HepG2 (cell line): Measurements from ENCODE around the gene GAS5. TPM values are rescaled to one million over a fixed set of nuclear protein-coding genes. Genes with fewer than 3 reads are reported as not detected.

Experiments used
- AGO1 ChIP-seq: fragments of 200-400 bp; formaldehyde crosslinking; IDR thresholded peaks from 2 replicates; pipeline ENCODE4 v1.6.1; 2017; ENCODE audit warnings: mild to moderate bottlenecking, low read depth, low read length, moderate library complexity; ENCODE audit not compliant: poor library complexity, severe bottlenecking
- ARNT ChIP-seq: fragments of 450-650 bp; IDR thresholded peaks from 2 replicates; pipeline ENCODE4 v1.6.1; 2017
- CBFB ChIP-seq: sonication (generic); formaldehyde crosslinking; IDR thresholded peaks from 2 replicates; pipeline ENCODE4 v1.4.0; 2020; ENCODE audit warnings: missing genetic modification reagents
- GTF2F1 ChIP-seq: fragments of 150-350 bp; IDR thresholded peaks from 2 replicates; pipeline ENCODE4 v1.6.1; 2014; ENCODE audit warnings: low read length
- GZF1 ChIP-seq: sonication (generic); formaldehyde crosslinking; IDR thresholded peaks from 2 replicates; pipeline ENCODE4 v1.5.1; 2020; ENCODE audit warnings: mild to moderate bottlenecking, missing genetic modification reagents
- HIC2 ChIP-seq: sonication (generic); formaldehyde crosslinking; IDR thresholded peaks from 2 replicates; pipeline ENCODE4 v1.9.0; 2022; ENCODE audit warnings: low read depth, missing genetic modification reagents
- HIVEP1 ChIP-seq: sonication (generic); formaldehyde crosslinking; IDR thresholded peaks from 2 replicates; pipeline ENCODE4 v1.4.0; 2020; ENCODE audit warnings: mild to moderate bottlenecking, missing genetic modification reagents
- HNRNPLL ChIP-seq: fragments of 200-400 bp; formaldehyde crosslinking; IDR thresholded peaks from 2 replicates; pipeline ENCODE4 v1.6.1; 2017; ENCODE audit warnings: mild to moderate bottlenecking, low read depth, low read length; ENCODE audit not compliant: poor library complexity, severe bottlenecking
- HOXA3 ChIP-seq: sonication (generic); formaldehyde crosslinking; IDR thresholded peaks from 2 replicates; pipeline ENCODE4 v1.5.0; 2020; ENCODE audit warnings: missing genetic modification reagents
- KDM5B ChIP-seq: sonication (generic); formaldehyde crosslinking; IDR thresholded peaks from 2 replicates; pipeline ENCODE4 v1.4.0; 2020; ENCODE audit warnings: missing genetic modification reagents, mild to moderate bottlenecking, borderline replicate concordance
- MEF2D ChIP-seq: sonication (generic); formaldehyde crosslinking; IDR thresholded peaks from 2 replicates; pipeline ENCODE4 v1.5.1; 2020; ENCODE audit warnings: mild to moderate bottlenecking, missing genetic modification reagents
- PHF5A ChIP-seq: IDR thresholded peaks from one replicate; pipeline ENCODE4 v1.6.1; 2018; ENCODE audit warnings: low read depth, missing genetic modification reagents; ENCODE audit not compliant: unreplicated experiment
- TFDP1 ChIP-seq: IDR thresholded peaks from 2 replicates; pipeline ENCODE4 v1.6.1; 2016; ENCODE audit warnings: missing compliant biosample characterization, missing genetic modification reagents, borderline replicate concordance
- TRIM22 ChIP-seq: fragments of 450-650 bp; IDR thresholded peaks from 2 replicates; pipeline ENCODE4 v1.6.1; 2017
- ZKSCAN1 ChIP-seq: fragments of 150-350 bp; IDR thresholded peaks from 2 replicates; pipeline ENCODE4 v1.6.1; 2014; ENCODE audit warnings: low read length
- ZNF646 ChIP-seq: sonication (generic); formaldehyde crosslinking; IDR thresholded peaks from 2 replicates; pipeline ENCODE4 v1.9.0; 2021; ENCODE audit warnings: mild to moderate bottlenecking, missing genetic modification reagents
- ZNF747 ChIP-seq: sonication (generic); formaldehyde crosslinking; IDR thresholded peaks from 2 replicates; pipeline ENCODE4 v1.8.1; 2023; ENCODE audit warnings: missing genetic modification reagents, mild to moderate bottlenecking, borderline replicate concordance
- ZNF878 ChIP-seq: sonication (generic); formaldehyde crosslinking; IDR thresholded peaks from 2 replicates; pipeline ENCODE4 v1.8.1; 2023; ENCODE audit warnings: mild to moderate bottlenecking, missing genetic modification reagents, moderate library complexity
- ZZZ3 ChIP-seq: sonication (generic); formaldehyde crosslinking; IDR thresholded peaks from 2 replicates; pipeline ENCODE4 v1.4.0; 2020; ENCODE audit warnings: missing genetic modification reagents, mild to moderate bottlenecking, borderline replicate concordance
- polyA plus RNA-seq, 8 experiments: library from polyadenylated mRNA; depleted of rRNA in 3 of 8; stranded (reverse) in 7 of 8; unstranded in 1 of 8; fragments of >200 nt; fragmentation: Illumina TruSeq in 4 of 8; extraction: Trizol in 4 of 8; gene quantifications; 2 replicates each; pipeline versions ENCODE4 v1.2.1 to v1.2.3, GENCODE V29; 2011 to 2016; ENCODE audit warnings: low read depth in 4 of 8, missing spikeins in 1 of 8, mixed read lengths in 1 of 8; ENCODE audit not compliant: insufficient read depth in 1 of 8
- total RNA-seq, 5 experiments: library from RNA; depleted of rRNA; stranded (reverse); fragments of >200 nt; fragmentation: Illumina TruSeq; extraction: Trizol; gene quantifications; 2 replicates each; pipeline ENCODE4 v1.2.3, GENCODE V29; 2016; ENCODE audit warnings: low read depth in 1 of 5

GAS5 gene
- total and polyA plus RNA-seq, 2 of the 13 experiments (the other 11 are each of a cell fraction or from before 2014, with no cell fraction given): 352 to 738 TPM

GRCh38 chr1:173868266-173869020 is 654 bp upstream of the GAS5 start, which contains the start of gene ZBTB37 (continued):
- 0 out of 2 replicates have a peak, but pooled peaks have one; percentile 36 for TF ChIP-seq ZNF646 (CRISPR knock-in tag)
- TF ChIP-seq PHF5A (CRISPR knock-in tag): peak; percentile 19
- no peak for TF ChIP-seq HNRNPLL
- TF ChIP-seq HOXA3: peak; percentile 52
- TF ChIP-seq GTF2F1: no peak
- no peak for TF ChIP-seq ZZZ3
- peak; percentile 58; the same call in 1 of the 2 replicates for TF ChIP-seq KDM5B (CRISPR knock-in tag)
- peak; percentile 54 for TF ChIP-seq ZNF747
- no peak for TF ChIP-seq CBFB (CRISPR knock-in tag)
- no peak for TF ChIP-seq GZF1
- no peak for TF ChIP-seq AGO1
- no peak for TF ChIP-seq TRIM22
- TF ChIP-seq ZKSCAN1: no peak
- TF ChIP-seq ZNF878 (CRISPR knock-in tag): no peak
- no peak; the same call in 1 of the 2 replicates for TF ChIP-seq MEF2D (CRISPR knock-in tag)
- peak; percentile 2; the same call in 1 of the 2 replicates for TF ChIP-seq TFDP1 (CRISPR knock-in tag)
- TF ChIP-seq HIVEP1: no peak
- TF ChIP-seq ARNT: no peak
- no peak for TF ChIP-seq HIC2 (CRISPR knock-in tag)
